Measurements from ENCODE around the gene OOSP4B. TPM values are rescaled to one million over a fixed set of nuclear protein-coding genes. Genes with fewer than 3 reads are reported as not detected.

The OOSP4B gene
- total RNA-seq, 1 experiment from 2014 or later = not detected

DNA sequence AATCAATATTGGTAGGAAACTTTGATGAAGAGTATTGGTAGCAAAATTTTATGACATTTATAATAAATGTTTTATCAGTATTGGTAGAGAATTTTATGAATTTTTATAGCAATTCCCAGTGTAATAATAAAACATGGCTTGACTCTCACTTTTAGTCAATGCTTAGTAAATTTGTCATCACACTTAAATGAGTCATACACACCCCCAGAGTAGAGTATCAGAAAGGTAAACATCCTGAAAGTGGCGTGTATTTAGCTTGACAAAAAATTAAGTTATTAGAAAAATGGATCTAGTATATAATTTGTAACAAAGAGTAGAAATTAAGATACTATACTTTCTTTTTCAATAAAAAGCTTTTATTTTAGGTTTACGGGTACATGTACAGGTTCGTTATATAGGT lies 42.1 kb downstream of the OOSP4B start:
- Histone ChIP-seq H3K9me3 (ENCODE audit: low read depth, low read length, poor library complexity, severe bottlenecking) (no peaks in the 10 kb centered on the region), H3K27ac (ENCODE audit: low read depth, low read length, poor library complexity, severe bottlenecking) (no peak overlapping the region), H3K36me3 (ENCODE audit: insufficient read depth, low read length, poor library complexity, severe bottlenecking) (no peaks in the 10 kb centered on the region), H3K27me3 (replicated peaks; ENCODE audit: insufficient read depth, low read depth, low read length, poor library complexity) (peaks cover 36% of the 10 kb centered on the region), H3K4me3 (ENCODE audit: low read depth, low read length, poor library complexity, severe bottlenecking) (no peak overlapping the region), H3K4me1 (ENCODE audit: insufficient read depth, low read length, poor library complexity, severe bottlenecking) (no peaks in the 10 kb centered on the region)
- ChIA-PET POLR2A (ENCODE audit: low non-redundant PET) (no interaction called here), CTCF (no interaction called here)
- TF ChIP-seq, protein P1, sequence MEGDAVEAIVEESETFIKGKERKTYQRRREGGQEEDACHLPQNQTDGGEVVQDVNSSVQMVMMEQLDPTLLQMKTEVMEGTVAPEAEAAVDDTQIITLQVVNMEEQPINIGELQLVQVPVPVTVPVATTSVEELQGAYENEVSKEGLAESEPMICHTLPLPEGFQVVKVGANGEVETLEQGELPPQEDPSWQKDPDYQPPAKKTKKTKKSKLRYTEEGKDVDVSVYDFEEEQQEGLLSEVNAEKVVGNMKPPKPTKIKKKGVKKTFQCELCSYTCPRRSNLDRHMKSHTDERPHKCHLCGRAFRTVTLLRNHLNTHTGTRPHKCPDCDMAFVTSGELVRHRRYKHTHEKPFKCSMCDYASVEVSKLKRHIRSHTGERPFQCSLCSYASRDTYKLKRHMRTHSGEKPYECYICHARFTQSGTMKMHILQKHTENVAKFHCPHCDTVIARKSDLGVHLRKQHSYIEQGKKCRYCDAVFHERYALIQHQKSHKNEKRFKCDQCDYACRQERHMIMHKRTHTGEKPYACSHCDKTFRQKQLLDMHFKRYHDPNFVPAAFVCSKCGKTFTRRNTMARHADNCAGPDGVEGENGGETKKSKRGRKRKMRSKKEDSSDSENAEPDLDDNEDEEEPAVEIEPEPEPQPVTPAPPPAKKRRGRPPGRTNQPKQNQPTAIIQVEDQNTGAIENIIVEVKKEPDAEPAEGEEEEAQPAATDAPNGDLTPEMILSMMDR (conservative IDR thresholded peaks at IDR 0.05; ENCODE audit: low read depth, low read length) = no peak
- TF ChIP-seq EZH2 (IDR thresholded peaks at IDR 0.05; ENCODE audit: borderline replicate concordance, low read depth, low read length, poor library complexity, severe bottlenecking) = no peak
- intact Hi-C loops (cut with micrococcal nuclease; ENCODE audit: unreplicated experiment) = no loop called here
- no peak for DNase-seq (ENCODE audit: low spot score)
- BruUV-seq (replicated peaks) = no TSS peak

- Histone ChIP-seq H3K27me3 (replicated peaks; ENCODE audit: insufficient read depth, low read depth, low read length, poor library complexity) (peaks cover 31% of the 10 kb centered on the region), H3K9me3 (ENCODE audit: low read depth, low read length, poor library complexity, severe bottlenecking) (no peaks in the 10 kb centered on the region), H3K36me3 (ENCODE audit: insufficient read depth, low read length, poor library complexity, severe bottlenecking) (no peaks in the 10 kb centered on the region), H3K27ac (ENCODE audit: low read depth, low read length, poor library complexity, severe bottlenecking) (no peak overlapping the region), H3K4me1 (ENCODE audit: insufficient read depth, low read length, poor library complexity, severe bottlenecking) (no peaks in the 10 kb centered on the region), H3K4me3 (ENCODE audit: low read depth, low read length, poor library complexity, severe bottlenecking) (no peak overlapping the region)
- no TSS peak for BruUV-seq (replicated peaks)
- no peak for TF ChIP-seq EZH2 (IDR thresholded peaks at IDR 0.05; ENCODE audit: borderline replicate concordance, low read depth, low read length, poor library complexity, severe bottlenecking)
- TF ChIP-seq, protein P1 (conservative IDR thresholded peaks at IDR 0.05; ENCODE audit: low read depth, low read length) = no peak
- intact Hi-C loops (cut with micrococcal nuclease; ENCODE audit: unreplicated experiment) = no loop called here
- POLR2A ChIA-PET (ENCODE audit: low non-redundant PET) = no interaction called here
- CTCF ChIA-PET = no interaction called here
- DNase-seq (ENCODE audit: low spot score) = no peak
Observed at GRCh38 chr11:60059521-60060240, 42.7 kb downstream of the OOSP4B start.

DNA sequence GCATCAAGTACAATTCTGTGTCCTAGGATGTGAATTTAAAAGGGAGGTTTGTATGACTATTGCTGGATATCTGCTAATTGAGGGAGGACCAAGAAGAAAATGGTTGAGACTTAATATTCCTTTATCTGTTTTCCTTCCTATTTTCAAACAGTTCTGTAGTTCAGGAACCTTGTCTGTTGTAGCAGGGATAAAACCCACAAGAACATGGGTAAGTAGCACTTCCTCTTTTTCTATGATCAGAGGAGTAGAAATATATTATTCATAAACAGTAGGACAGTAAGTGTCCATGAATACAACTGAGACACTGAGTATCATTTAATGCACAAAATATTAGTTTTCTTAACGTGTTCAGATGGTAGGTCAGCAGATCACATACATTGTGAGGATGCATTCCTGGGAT lies 47.1 kb downstream of the OOSP4B start:
- no peaks in the 10 kb centered on the region for H3K27me3 ChIP-seq (replicated peaks; ENCODE audit: insufficient read depth, low read depth, low read length, poor library complexity)
- H3K4me1 ChIP-seq (ENCODE audit: insufficient read depth, low read length, poor library complexity, severe bottlenecking) = no peaks in the 10 kb centered on the region
- no TSS peak for BruUV-seq (replicated peaks)
- ChIA-PET CTCF (no interaction called here), POLR2A (ENCODE audit: low non-redundant PET) (no interaction called here)
- no peaks in the 10 kb centered on the region for H3K36me3 ChIP-seq (ENCODE audit: insufficient read depth, low read length, poor library complexity, severe bottlenecking)
- H3K4me3 ChIP-seq (ENCODE audit: low read depth, low read length, poor library complexity, severe bottlenecking) = no peak overlapping the region
- DNase-seq (ENCODE audit: low spot score) = no peak
- TF ChIP-seq, protein P1 (conservative IDR thresholded peaks at IDR 0.05; ENCODE audit: low read depth, low read length) = no peak
- no peak for TF ChIP-seq EZH2 (IDR thresholded peaks at IDR 0.05; ENCODE audit: borderline replicate concordance, low read depth, low read length, poor library complexity, severe bottlenecking)
- intact Hi-C loops (cut with micrococcal nuclease; ENCODE audit: unreplicated experiment) = no loop called here
- H3K9me3 ChIP-seq (ENCODE audit: low read depth, low read length, poor library complexity, severe bottlenecking) = no peaks in the 10 kb centered on the region
- no peak overlapping the region for H3K27ac ChIP-seq (ENCODE audit: low read depth, low read length, poor library complexity, severe bottlenecking)

Measured in A673 (cell line).